Hepatic stellate cell (primary cell): ENCODE measurements around the gene CHL1.

ENCODE experiments used
- DNase-seq: peaks from one replicate; pipeline ENCODE4 v3.0.0; 2011; ENCODE audit warnings: low spot score

The CHL1 gene

DNA sequence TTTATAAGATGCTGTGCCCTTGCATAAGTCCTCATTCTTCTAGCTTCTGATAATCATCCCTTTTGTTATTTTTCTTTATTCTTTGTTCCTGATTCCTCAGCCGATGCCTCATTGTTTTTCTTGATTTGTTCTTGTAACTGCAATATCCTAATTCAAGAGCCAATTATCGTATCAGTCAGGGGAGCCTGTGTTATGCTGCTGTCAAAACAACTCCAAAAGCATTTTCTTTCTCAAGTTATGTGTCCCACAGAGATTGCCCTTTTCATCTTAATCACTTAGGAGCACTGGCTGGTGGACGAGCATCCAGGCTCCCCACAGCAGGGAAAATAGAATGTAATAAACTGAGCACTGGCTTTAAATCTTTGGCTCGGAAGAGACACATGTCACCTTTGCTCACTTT lies 207.3 kb downstream of the CHL1 start:
- DNase-seq, result no peak

DNA sequence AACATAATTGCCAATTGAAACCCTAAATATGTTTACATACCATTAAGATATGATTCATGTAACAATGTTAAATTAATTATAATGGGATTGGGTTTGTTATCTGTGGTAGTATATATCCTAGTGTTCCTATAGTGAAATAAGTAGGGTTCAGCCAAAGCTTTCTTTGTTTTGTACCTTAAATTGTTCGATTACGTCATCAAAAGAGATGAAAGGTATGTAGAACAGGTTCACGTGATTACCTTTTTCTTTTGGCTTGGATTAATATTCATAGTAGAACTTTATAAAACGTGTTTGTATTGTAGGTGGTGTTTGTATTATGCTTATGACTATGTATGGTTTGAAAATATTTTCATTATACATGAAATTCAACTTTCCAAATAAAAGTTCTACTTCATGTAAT lies 212.4 kb downstream of the CHL1 start:
- DNase-seq, result no peak

DNA sequence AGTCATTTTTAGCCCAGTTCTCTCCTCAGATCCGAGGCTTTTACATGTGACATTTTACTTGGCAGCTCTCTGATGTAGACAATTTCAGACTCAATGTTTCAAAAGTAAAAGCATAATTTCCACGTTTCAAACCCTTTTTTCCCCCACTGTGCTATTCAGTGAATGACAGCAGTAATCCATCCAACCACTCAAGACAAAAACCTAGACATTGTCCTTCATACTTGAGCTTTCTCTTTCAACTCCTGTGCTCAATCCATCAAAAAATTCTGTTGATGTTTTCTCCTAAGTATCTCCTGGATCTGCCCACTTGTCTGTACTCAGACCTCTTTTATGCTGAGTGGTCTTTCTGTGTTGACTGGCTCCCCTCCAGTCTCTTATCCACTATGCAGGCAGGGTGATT lies 214.7 kb downstream of the CHL1 start:
- no peak for DNase-seq

DNA sequence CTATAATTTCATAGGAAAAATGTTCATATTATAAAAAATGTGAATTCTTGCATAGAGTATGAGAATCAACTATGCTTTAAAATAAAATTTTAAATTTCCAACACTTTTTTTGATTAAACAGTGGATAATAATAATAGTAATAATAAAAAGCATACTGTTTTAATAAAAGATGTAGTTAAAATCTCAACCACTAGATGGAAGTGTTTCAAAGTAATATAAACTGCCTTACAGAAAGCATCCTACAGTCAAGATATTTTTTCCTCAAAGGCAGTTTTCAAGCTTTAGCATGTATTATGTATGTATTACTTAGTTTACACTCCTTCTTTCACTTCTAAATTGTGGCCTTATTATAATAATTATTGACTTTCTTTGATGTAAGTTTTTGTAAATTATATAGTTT lies 217.5 kb downstream of the CHL1 start:
- no peak for DNase-seq

DNA sequence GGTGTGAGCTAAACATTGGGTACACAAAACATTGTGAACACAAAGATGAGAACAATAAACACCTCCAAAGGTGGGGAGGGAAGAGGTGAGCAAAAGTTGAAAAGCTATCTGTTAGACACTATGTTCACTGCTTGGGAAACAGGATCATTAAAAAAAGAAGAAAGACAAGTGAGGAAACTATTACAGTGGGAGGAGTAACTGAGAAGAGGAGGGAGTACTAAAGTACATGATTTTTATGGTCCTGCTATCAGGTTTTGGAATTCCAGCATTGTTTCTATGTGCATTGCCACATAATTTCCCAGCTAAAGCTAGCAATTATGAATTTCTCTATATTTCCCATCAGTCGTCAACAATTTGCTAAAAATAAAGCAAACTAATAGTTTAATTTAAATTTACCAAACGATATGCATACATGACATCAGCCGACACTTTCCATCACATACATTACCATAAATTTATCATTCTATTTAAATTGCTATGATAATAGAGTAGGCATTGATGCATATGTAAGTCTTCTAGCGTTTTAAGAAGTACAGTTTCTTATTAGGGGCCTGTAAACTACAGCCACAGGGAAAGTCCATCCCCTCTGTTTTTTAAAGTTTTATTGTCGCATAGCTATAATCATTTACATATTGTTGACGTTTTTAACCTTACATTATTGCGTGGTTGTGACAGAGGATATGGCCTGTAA lies 221.8 kb downstream of the CHL1 start:
- DNase-seq, result no peak

DNA sequence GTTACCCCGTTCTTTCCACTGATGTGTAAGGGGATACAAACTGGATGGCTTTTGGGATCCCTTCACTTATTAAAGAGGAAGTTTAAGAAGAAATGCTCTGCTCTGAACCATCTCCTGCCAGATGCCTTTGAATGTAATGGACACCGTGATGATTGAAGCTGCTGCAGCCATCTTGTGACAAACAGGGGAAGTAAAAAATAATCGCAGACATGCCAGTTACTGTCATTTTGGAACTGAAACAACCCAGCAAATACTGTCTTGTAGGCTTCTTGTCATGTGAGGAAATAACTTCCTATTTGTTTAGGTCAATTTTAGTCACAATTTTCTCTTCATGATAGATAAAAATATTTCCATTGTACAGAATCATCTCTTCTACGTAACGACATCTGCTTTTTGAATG lies 224.0 kb downstream of the CHL1 start:
- DNase-seq, result no peak

DNA sequence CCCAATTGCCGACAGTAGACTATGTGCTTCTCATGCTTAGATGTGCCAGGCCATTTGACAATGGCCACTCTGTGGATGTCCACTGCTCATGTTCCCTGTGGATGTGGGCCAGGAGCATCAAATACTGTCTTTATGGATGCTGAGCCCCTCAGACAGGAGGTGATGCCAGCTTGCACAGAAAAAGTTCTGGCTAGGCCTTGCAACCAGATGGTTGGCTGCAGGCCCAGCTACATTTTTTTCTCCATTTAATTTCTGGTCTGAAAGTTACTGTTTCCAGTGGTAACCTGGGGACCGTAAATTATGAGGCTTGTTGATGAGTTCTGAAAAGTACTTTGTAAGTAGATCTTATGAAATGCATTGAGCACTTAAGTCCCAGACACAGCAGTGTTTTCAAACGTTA lies 228.5 kb downstream of the CHL1 start:
- DNase-seq, result no peak

DNA sequence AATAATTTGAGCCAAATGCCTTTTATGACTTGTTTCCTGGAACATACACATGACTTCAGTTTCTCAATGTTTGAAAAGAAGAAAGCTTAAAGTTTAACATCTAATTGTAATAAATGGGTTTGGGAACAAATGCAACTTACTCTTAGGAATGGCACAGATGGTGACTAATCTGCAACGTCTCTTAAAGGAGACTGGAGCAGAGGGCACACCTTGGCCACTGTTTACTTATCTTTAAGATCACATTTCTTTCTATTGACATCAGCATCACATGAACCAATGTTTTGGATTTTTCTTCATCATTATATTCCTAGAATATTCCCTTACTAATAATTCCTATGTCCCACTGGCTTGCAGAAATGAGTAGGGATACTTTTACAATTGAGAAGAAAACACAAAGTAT lies 229.5 kb downstream of the CHL1 start:
- DNase-seq, result no peak

DNA sequence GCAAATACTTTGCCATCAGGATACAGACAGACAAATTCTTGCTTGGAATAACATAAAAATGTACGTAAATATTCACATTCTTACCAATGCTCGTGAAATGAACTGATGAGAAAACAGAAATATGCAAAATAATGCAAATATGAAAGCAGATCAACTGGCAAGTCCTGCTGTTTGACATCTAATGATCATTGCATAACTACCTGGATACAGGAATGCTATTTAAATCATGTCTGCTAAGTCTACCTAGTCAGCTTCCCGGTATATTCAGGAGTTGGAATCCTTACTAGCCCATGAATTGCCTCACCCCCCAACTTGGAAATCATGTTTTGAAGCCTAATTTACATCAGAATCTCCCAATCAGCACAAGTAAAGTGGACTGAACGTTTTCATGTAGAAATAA lies 230.6 kb downstream of the CHL1 start:
- DNase-seq, result no peak

DNA sequence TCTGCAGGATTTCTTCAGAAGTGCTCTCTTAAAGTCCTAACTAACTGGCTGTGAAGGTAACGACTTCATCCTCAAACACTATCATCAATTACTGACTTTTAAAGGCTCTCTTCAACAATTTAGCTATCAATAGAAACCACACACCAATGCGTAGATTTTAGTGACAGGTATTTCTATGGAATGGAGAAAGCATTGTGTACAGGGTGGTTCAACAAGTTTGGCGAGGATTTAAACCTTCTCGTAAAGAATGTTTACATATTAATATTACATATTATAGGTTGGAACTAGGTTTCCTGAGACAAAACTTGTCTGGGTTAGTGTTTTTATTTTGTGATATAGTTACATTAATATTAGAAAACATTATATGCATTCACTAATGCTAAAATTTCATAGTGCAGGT lies 233.6 kb downstream of the CHL1 start:
- no peak for DNase-seq

DNA sequence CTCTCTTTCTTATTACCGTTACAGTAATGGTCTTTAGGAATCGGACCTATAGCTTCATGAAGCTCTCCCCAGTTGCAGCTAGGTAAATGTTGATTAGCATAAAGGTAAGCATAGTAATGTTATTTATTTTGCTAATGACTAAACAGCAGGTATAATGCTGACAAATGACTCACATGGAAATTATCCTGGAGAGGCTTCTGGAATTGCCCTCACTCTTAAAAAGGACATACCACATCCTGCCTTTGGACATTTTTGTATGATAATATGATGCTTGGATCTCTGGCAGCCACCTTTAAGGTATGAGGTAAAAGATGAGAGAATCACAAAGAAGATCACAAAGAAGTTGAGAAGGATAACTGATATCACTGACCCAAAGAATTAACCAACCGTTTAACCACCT lies 238.6 kb downstream of the CHL1 start:
- DNase-seq, result no peak

DNA sequence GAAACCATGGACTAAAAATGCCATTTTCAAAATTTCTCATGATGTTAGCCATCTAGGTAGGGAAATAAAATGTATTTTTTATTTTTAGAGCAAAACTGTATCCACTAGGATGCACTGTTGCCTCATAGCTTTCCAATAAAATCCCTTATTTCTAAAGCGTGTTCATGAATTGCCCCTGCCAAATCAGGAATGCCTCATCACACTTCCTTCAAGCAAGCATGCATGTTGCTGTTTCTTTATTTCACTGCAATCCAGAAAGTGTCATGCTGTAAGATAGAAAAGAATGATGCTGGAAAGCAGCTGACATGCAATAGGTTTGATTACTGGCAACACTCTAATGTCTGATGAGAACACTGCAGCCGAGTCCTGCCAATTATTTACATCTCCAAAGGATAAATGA lies 239.5 kb downstream of the CHL1 start:
- no peak for DNase-seq

DNA sequence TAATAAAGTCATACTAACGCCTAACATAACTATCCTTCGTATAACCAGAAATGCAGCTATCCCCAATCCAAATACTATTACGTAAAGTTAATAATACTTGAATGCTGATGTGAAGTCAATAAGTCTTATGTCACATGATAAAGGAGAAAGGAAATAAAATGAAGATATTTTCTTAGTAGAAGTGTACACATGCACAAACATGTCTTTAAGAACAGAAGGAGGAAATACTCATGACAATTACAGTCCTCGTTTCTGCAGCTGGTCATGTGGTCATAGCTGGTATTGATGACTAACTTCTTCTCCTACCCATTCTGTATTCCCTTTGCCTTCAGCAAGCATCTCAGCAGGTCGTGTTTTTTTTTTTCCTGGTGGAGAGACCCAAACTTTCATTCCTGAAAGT lies 244.3 kb downstream of the CHL1 start:
- DNase-seq, result no peak

DNA sequence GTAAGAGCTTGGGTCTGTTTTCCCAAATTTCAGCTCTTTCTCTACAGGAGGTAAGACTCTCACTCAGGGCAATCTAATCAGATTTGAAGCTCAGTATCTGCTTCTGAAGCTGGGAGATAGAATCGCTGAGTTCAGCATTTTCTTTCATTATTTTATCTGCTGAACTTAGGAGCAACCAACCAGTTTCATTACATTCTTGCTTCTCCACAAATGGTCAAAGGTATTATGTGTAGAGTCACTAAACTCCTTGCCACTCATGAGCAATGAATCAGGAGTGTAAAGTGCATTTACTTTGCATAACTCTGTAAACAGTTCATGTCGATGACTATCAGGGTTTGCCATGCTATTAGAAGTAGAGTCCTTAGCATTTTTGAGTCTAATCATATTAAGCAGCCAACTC lies 249.4 kb downstream of the CHL1 start:
- DNase-seq, result no peak

DNA sequence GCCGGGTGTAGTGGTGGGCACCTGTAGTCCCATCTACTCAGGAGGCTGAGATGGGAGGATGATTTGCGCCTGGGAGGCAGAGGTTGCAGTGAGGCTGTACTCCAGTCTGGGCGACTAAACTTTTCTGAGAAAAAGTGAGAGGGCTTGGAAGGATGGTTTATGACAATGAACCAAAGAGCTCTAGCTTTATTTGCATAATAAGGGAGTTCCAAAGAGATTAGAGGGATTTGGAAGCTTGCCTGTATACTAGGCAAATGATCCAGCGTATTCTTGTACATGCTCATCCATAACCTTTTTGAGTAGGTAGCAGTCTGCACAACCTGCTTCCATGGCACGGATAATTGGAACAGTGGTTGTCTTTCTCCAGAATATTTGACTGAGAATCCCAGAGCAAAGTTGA lies 251.1 kb downstream of the CHL1 start:
- no peak for DNase-seq

DNA sequence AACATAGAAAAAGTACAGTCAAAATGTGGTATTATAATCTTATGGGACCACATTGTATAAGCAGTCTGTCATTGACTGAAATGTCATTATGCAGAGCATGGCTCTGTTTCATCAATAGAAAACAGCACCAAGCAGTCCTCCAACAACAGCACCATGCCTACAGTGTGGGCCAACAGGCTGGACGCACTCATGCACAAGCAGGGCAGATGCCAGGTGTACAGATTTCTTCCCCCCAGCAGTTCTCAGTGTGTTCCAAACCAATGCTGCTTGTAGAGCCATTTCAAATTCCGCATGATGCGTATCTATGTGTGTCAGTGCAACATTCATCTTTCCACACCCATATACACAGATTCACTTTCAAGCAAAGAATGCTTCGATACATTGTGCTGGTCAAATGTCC lies 253.1 kb downstream of the CHL1 start:
- no peak for DNase-seq

DNA sequence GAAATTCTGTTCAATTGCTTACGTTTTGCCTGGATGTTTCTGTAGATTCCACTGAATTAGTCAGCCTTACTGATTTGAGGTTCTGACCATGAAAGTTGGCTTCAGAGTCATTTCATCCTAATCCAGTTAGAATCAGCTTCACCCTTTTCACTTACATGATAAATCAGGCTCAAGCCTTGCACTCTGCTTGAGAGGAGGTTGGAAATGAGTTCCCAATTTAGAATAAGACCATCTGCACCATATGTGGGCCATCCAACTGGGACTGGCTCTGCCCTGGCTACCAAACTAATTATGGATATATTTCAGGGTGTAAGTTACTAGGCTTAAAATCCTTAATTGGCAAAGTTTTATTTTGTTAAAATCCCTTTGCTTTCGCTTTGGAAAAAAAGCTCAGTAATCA lies 255.7 kb downstream of the CHL1 start:
- DNase-seq, result no peak

DNA sequence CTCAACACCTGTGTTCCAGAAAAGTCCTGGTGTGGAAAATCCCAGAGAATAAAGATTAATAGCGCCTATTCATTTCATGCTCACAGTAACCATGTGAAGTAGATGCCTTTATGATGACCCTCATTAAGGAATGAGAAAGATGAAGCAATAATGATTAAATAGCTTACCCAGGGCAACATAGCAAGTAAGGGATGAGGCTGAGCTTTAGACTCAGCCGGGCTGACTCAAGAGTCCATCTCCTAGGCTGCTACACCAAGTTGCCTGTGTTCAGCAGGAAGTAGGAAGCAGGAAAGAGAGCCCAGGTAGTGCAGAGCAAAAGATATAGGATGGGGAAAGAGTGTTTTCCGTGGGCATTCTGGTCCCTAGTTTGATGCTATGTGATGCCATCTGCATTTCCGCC lies 256.5 kb downstream of the CHL1 start:
- DNase-seq, result no peak

DNA sequence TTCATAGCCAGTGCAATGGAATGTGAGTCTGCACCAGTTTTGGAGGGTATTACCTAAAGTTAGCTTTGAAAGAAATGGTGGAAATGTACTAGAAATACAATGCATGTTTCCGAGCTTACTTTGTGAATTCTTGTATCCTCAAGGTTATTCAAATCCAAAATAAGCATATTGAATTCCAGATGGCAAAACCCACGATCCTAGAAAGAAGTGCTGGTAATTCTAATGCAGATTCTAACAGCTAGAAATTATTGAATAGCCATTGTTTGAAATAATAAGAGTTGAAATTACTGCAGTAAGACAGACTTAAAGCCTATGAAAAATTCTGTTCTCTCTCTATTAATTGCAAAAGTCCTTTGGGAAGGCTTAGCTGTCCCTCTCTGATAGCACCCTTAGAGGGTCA lies 258.4 kb downstream of the CHL1 start:
- no peak for DNase-seq

DNA sequence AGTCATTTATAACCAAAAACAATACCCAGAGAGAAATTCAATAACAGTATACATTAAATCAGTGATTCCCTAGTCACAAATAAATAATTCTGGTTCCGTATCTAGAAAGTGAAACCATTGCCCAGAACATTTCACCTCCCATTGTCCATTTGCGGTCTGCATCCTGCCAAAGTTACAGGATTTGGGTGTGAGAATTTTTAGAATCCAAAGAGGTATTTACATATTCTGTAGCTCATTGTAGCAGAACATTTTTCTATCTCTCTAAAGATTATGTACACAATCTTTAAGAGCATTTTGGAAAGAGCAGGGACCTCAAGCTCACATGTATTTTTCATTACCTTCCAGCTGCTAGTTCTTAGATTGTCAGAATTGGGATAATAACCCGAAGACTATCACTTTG lies 261.6 kb downstream of the CHL1 start:
- DNase-seq, result no peak

DNA sequence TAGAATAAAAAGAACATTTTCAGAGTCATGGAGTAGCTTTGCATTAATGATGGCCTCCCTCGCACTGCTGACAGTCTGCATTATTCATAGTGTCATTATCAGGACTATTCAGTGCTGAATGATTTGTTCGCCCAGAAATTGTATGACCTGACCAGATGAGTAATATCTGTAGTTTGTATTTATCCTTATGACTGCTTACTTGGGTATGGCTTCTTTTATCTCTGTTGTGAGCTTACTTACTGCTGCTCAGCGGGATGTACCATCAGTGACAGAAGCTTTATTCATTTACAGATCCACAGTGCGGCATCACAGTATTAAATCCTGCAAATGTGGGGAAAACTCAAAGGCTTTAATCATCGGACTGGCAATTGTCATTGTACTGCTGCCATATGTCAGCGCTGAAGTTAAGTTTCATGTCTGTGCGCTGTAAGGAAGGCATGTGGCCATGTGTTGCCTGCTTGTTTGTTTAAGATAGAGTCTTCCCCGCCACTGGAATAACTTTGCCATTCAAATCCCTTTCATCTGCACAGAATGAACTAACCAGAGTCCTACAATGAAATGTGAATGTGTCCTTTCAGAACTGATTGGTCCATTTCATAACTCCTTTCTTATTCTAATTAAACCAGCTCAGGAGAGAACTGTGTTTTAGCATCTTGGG lies 262.2 kb downstream of the CHL1 start:
- DNase-seq, result no peak
